HL-60 (cell line): ENCODE data around the gene LOXL3.

Source experiments
- DNase-seq, 2 experiments: peaks; one replicate each; pipeline ENCODE4 v3.0.0-alpha.2; 2010 to 2020; ENCODE audit warnings: low read depth in 1 of 2, low spot score in 1 of 2
- H3K27ac ChIP-seq: fragments of 250-450 bp; sonication (Bioruptor Pico); replicated peaks from 2 replicates; pipeline ENCODE4 v1.5.1; 2020; ENCODE audit warnings: mild to moderate bottlenecking, moderate library complexity
- H3K27me3 ChIP-seq: fragments of 250-450 bp; sonication (Bioruptor Pico); 2 replicates; pipeline ENCODE4 v1.5.1; 2021; ENCODE audit warnings: mild to moderate bottlenecking, moderate library complexity; ENCODE audit not compliant: insufficient read depth, poor library complexity, severe bottlenecking
- H3K4me3 ChIP-seq: replicated peaks from 2 replicates; pipeline ENCODE4 v1.5.1; 2011; ENCODE audit warnings: mild to moderate bottlenecking, control low read depth, low read length; ENCODE audit not compliant: insufficient read depth
- CTCF ChIP-seq: IDR thresholded peaks from one replicate; pipeline ENCODE4 v1.5.1; 2011; ENCODE audit warnings: low read length, control low read depth, inconsistent platforms; ENCODE audit not compliant: insufficient read depth
- GABPA ChIP-seq: IDR thresholded peaks from 2 replicates; pipeline ENCODE4 v1.6.1; 2012; ENCODE audit warnings: low read depth
- POLR2AphosphoS5 ChIP-seq: IDR thresholded peaks from 2 replicates; pipeline ENCODE4 v1.6.1; 2012; ENCODE audit warnings: low read depth
- REST ChIP-seq: IDR thresholded peaks from 2 replicates; pipeline ENCODE4 v1.6.1; 2012; ENCODE audit warnings: low read depth; ENCODE audit not compliant: insufficient replicate concordance
- SPI1 ChIP-seq: IDR thresholded peaks from 2 replicates; pipeline ENCODE4 v1.6.1; 2012; ENCODE audit warnings: low read depth, mild to moderate bottlenecking, borderline replicate concordance

LOXL3 gene

GRCh38 chr2:74569686-74570085 lies 15.9 kb upstream of the LOXL3 start:
- H3K4me3 ChIP-seq, result no peak overlapping the region
- no peak for DNase-seq
- no peak overlapping the region for H3K27ac ChIP-seq
- TF ChIP-seq SPI1, result no peak
- no peak for TF ChIP-seq POLR2AphosphoS5
- no peak for TF ChIP-seq CTCF
- no peak for TF ChIP-seq GABPA
- no peak for TF ChIP-seq REST
- H3K27me3 ChIP-seq, result no peaks in the 10 kb centered on the region

GRCh38 chr2:74567881-74568280 lies 14.1 kb upstream of the LOXL3 start:
- H3K4me3 ChIP-seq, result no peak overlapping the region

GRCh38 chr2:74566754-74567085 lies 13.0 kb upstream of the LOXL3 start:
- DNase-seq, result no peak
- Histone ChIP-seq H3K4me3 (no peak overlapping the region), H3K27me3 (no peaks in the 10 kb centered on the region), H3K27ac (no peak overlapping the region)
- TF ChIP-seq POLR2AphosphoS5 (no peak), GABPA (no peak), SPI1 (no peak)

More at GRCh38 chr2:74567881-74568280, 14.1 kb upstream of the LOXL3 start:
- DNase-seq, result no peak
- TF ChIP-seq SPI1, result no peak
- no peak for TF ChIP-seq CTCF
- TF ChIP-seq POLR2AphosphoS5, result no peak
- no peak overlapping the region for H3K27ac ChIP-seq
- no peaks in the 10 kb centered on the region for H3K27me3 ChIP-seq

GRCh38 chr2:74566076-74566753 lies 12.5 kb upstream of the LOXL3 start:
- no peak overlapping the region for H3K27ac ChIP-seq
- no peak for DNase-seq
- no peak overlapping the region for H3K4me3 ChIP-seq
- H3K27me3 ChIP-seq, result no peaks in the 10 kb centered on the region
- no peak for TF ChIP-seq CTCF
- TF ChIP-seq GABPA, result no peak
- TF ChIP-seq POLR2AphosphoS5, result no peak
- no peak for TF ChIP-seq REST
- no peak for TF ChIP-seq SPI1
